ENCODE data around the gene LTK. TPM values are rescaled to one million over a fixed set of nuclear protein-coding genes. Genes with fewer than 3 reads are reported as not detected.

The LTK gene
- total RNA-seq, 4 donors from 2014 or later, result 13.8 to 39.0 (median 26.3) TPM; not detected in 1

DNA sequence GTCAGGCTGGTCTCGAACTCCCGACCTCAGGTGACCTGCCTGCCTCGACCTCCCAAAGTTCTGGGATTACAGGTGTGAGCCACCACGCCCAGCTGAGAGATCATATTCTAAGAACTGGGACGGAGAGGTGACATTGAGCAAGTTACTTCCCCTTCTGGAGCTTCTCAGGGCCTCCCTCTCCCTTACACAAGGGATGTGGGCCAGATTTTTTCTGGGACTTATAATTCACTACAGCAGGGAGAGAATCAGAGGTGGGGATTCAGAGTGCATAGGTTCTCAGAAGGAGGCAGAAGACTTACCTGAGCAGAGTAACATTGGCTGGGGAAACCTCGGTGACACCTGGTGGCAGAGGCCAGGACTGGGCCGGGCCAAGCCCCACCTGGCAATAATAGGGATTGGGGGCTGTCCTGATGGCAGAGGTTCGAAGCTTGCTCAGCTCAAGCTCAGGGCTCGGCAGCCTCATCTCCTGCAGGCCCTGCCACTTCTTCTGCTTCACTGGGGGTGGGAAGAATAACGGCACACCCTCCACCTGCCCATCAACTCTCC, 6.8 kb downstream of the LTK start:
- Histone ChIP-seq H3K9me3 (no peaks in the 10 kb centered on the region), H3K4me1 (peaks cover 6 to 32% (median 15%) of the 10 kb centered on the region in 4 donors), H3K36me3 (peaks cover 0 to 22% (median 0%) of the 10 kb centered on the region in 3 donors), H3K27me3 (peaks cover 0 to 6% of the 10 kb centered on the region in 2 donors), H3K27ac (peak overlapping the region in 2 of 4 donors; percentile 61 to 87), H3K4me3 (no peak overlapping the region)
- DNase-seq, result no peak
- no peak for TF ChIP-seq POLR2A (IDR thresholded peaks at IDR 0.05)
- TF ChIP-seq, protein P1, sequence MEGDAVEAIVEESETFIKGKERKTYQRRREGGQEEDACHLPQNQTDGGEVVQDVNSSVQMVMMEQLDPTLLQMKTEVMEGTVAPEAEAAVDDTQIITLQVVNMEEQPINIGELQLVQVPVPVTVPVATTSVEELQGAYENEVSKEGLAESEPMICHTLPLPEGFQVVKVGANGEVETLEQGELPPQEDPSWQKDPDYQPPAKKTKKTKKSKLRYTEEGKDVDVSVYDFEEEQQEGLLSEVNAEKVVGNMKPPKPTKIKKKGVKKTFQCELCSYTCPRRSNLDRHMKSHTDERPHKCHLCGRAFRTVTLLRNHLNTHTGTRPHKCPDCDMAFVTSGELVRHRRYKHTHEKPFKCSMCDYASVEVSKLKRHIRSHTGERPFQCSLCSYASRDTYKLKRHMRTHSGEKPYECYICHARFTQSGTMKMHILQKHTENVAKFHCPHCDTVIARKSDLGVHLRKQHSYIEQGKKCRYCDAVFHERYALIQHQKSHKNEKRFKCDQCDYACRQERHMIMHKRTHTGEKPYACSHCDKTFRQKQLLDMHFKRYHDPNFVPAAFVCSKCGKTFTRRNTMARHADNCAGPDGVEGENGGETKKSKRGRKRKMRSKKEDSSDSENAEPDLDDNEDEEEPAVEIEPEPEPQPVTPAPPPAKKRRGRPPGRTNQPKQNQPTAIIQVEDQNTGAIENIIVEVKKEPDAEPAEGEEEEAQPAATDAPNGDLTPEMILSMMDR (IDR thresholded peaks at IDR 0.05), result peak in 4 of 6 experiments; percentile 5 to 38 (median 23)

DNA sequence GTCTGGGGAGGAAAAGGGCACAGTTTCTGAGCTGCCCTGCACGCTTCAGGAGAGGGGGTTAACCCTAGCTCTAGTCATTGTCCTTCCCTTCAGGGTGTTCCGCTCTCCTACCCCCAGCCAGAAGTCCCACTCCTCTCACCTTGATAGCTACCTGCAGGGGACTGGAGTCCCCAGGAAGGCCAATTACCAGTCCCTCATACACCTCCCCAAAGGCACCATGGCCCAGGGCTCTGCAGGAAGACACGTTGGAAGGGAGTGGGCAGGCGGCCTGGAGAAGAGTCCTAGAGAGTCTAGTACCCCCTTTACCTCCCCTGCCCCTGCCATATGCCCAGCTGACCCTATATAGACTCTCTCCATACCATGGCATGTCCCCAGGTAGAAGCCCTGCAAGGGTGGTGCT, 7.9 kb downstream of the LTK start:
- H3K27ac ChIP-seq, result no peak overlapping the region
- DNase-seq, result no peak
- H3K4me3 ChIP-seq, result no peak overlapping the region
- peaks cover 0 to 6% of the 10 kb centered on the region in 2 donors for H3K27me3 ChIP-seq
- no peaks in the 10 kb centered on the region for H3K9me3 ChIP-seq
- peaks cover 6 to 31% (median 15%) of the 10 kb centered on the region in 4 donors for H3K4me1 ChIP-seq
- peaks cover 0 to 26% (median 0%) of the 10 kb centered on the region in 3 donors for H3K36me3 ChIP-seq
- TF ChIP-seq, protein P1 (IDR thresholded peaks at IDR 0.05), result no peak
- TF ChIP-seq POLR2A (IDR thresholded peaks at IDR 0.05), result no peak

DNA sequence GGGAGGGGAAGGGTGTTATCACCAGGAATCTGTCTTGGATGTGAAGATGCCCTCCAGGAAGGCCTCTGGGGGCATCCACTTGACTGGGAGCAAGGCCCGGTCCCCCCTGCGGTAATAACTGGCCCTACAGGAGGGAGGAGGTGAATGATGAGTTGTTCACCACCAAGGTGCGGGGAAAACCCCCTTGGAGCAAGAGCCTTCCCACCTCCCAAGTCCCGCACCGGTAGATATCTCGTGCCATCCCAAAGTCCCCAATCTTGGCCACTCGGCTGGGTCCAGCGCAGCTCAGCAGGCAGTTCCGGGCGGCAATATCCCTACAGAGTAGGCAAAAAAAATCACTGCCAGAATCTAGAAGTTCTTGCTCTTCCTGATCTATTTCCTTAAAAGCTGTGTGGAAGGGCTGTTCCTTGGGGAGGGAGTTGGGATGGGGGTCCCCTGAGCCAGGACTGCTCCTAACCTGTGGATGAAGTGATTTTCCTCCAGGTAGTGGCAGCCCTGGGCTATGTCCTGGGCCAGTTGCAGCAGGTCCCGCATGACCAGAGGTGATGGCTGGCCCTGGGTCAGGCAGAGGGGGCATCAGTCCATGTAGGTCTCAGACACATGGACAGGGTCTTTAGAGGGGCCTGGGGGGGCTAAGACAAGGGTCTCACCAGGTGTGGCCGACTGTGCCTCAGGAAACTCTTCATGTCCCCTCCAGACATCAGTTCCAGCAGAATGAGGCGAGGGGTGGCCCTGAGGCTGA, 8.7 kb downstream of the LTK start:
- DNase-seq, result no peak
- Histone ChIP-seq H3K27ac (no peak overlapping the region), H3K4me1 (peaks cover 6 to 31% (median 15%) of the 10 kb centered on the region in 4 donors), H3K36me3 (peaks cover 0 to 26% (median 0%) of the 10 kb centered on the region in 3 donors), H3K4me3 (no peak overlapping the region), H3K9me3 (no peaks in the 10 kb centered on the region), H3K27me3 (peaks cover 0 to 6% of the 10 kb centered on the region in 2 donors)
- TF ChIP-seq POLR2A (IDR thresholded peaks at IDR 0.05), result no peak
- TF ChIP-seq, protein P1 (IDR thresholded peaks at IDR 0.05), result no peak

DNA sequence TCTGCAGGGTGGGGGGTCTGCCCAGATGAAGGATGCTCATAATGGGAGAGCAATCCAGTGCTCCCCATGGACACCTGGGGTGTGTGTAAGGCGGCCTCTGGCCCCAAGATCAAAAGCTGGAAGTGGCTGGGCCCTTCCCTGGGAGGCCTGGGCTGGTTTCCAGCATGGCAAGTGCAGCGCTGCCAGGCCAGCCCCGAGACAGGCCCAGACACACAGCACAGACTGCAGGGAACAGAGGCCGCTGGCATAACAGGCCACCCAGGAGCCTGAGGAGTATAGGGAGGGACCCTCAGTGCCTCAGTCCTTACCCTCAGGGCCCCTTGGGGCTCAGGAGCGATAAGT, 10.0 kb downstream of the LTK start:
- no peak overlapping the region for H3K4me3 ChIP-seq
- H3K9me3 ChIP-seq, result no peaks in the 10 kb centered on the region
- H3K27me3 ChIP-seq, result peaks cover 0 to 6% of the 10 kb centered on the region in 2 donors
- no peak for DNase-seq
- TF ChIP-seq, protein P1 (IDR thresholded peaks at IDR 0.05), result no peak
- TF ChIP-seq POLR2A (IDR thresholded peaks at IDR 0.05), result no peak
- H3K36me3 ChIP-seq, result peaks cover 0 to 26% (median 0%) of the 10 kb centered on the region in 3 donors
- H3K4me1 ChIP-seq, result peaks cover 6 to 31% (median 15%) of the 10 kb centered on the region in 4 donors
- H3K27ac ChIP-seq, result no peak overlapping the region

DNA sequence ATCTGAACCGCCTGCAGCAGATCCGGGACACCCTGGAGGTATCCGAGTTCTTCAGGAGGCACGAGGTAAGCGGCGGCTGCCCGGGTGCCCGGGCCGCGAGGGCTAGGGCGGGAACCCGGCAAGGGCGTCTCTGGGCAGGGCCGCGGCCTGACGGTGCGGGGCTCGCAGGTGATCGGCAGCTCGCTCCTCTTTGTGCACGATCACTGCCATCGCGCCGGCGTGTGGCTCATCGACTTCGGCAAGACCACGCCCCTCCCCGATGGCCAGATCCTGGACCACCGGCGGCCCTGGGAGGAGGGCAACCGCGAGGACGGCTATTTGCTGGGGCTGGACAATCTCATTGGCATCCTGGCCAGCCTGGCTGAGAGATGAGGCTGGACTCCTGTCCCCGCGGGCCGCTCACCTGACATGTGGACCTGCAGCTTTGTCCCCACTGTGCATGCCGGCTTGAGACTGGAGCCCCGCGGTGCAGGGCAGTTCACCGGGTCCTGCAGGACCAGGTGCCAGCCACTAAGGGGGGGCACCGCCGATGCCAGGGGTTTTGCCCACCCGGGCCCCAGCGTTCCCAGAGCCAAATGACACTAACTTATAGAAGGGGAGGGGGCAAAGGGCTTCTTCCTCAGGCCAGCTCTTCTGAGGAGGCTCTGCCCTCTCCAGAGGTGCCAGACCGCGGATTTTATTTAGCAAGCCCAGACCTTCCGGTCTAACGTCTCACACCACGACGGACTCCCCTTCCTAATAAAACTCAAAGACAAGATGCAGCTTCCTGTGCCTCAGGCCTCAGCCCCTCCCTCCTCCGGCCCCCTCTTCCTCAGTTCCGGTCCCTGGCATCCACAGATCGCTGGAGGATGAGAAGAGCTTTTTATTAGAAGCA, 10.6 kb downstream of the LTK start:
- no peak for DNase-seq

More for the DNA sequence above, 10.6 kb downstream of the LTK start:
- Histone ChIP-seq H3K9me3 (no peaks in the 10 kb centered on the region), H3K4me3 (peak overlapping the region in 3 of 4 donors; percentile 29 to 40 (median 40)), H3K27ac (no peak overlapping the region), H3K27me3 (peaks cover 0 to 6% of the 10 kb centered on the region in 2 donors), H3K36me3 (peaks cover 0 to 26% (median 0%) of the 10 kb centered on the region in 3 donors), H3K4me1 (peaks cover 6 to 31% (median 15%) of the 10 kb centered on the region in 4 donors)
- TF ChIP-seq, protein P1 (IDR thresholded peaks at IDR 0.05), result no peak
- TF ChIP-seq POLR2A (IDR thresholded peaks at IDR 0.05), result no peak
